IPS-18a (cell line): Measurements from ENCODE around the gene CAMKMT.

Experiments used
- H3K27ac ChIP-seq: one replicate; pipeline ENCODE4 v1.5.1; 2013; ENCODE audit warnings: low read length
- H3K27me3 ChIP-seq: one replicate; pipeline ENCODE4 v1.6.1; 2013; ENCODE audit warnings: mild to moderate bottlenecking, low read length; ENCODE audit not compliant: control insufficient read depth, insufficient read depth
- H3K36me3 ChIP-seq: one replicate; pipeline ENCODE4 v1.6.1; 2013; ENCODE audit warnings: low read depth, low read length; ENCODE audit not compliant: control insufficient read depth
- H3K4me1 ChIP-seq: one replicate; pipeline ENCODE4 v1.6.1; 2013; ENCODE audit warnings: low read depth, low read length; ENCODE audit not compliant: control insufficient read depth
- H3K4me3 ChIP-seq: one replicate; pipeline ENCODE4 v1.5.1; 2013; ENCODE audit warnings: low read length
- H3K9ac ChIP-seq: one replicate; pipeline ENCODE4 v1.6.1; 2013; ENCODE audit warnings: mild to moderate bottlenecking, low read length, moderate library complexity
- H3K9me3 ChIP-seq: one replicate; pipeline ENCODE4 v1.6.1; 2013; ENCODE audit warnings: low read depth, low read length; ENCODE audit not compliant: control insufficient read depth

The CAMKMT gene

GRCh38 chr2:44668336-44668735 lies 306.6 kb downstream of the CAMKMT start:
- no peak overlapping the region for H3K4me3 ChIP-seq
- H3K27ac ChIP-seq: no peak overlapping the region
- H3K9me3 ChIP-seq: no peaks in the 10 kb centered on the region
- no peaks in the 10 kb centered on the region for H3K36me3 ChIP-seq
- H3K4me1 ChIP-seq: peaks cover 8% of the 10 kb centered on the region
- no peaks in the 10 kb centered on the region for H3K27me3 ChIP-seq
- no peak overlapping the region for H3K9ac ChIP-seq

- no peaks in the 10 kb centered on the region for H3K36me3 ChIP-seq
- no peak overlapping the region for H3K9ac ChIP-seq
- no peak overlapping the region for H3K27ac ChIP-seq
- peaks cover 24% of the 10 kb centered on the region for H3K4me1 ChIP-seq
- no peak overlapping the region for H3K4me3 ChIP-seq
- no peaks in the 10 kb centered on the region for H3K9me3 ChIP-seq
- no peaks in the 10 kb centered on the region for H3K27me3 ChIP-seq
Measured at GRCh38 chr2:44671276-44671675, 309.5 kb downstream of the CAMKMT start.

- H3K9me3 ChIP-seq: no peaks in the 10 kb centered on the region
- H3K4me3 ChIP-seq: no peak overlapping the region
- H3K27ac ChIP-seq: no peak overlapping the region
- H3K36me3 ChIP-seq: no peaks in the 10 kb centered on the region
- H3K4me1 ChIP-seq: peaks cover 24% of the 10 kb centered on the region
- H3K27me3 ChIP-seq: no peaks in the 10 kb centered on the region
- no peak overlapping the region for H3K9ac ChIP-seq
Measured at GRCh38 chr2:44671916-44672315, 310.2 kb downstream of the CAMKMT start.

GRCh38 chr2:44672431-44672830 lies 310.7 kb downstream of the CAMKMT start:
- peaks cover 24% of the 10 kb centered on the region for H3K4me1 ChIP-seq
- H3K9me3 ChIP-seq: no peaks in the 10 kb centered on the region
- H3K36me3 ChIP-seq: no peaks in the 10 kb centered on the region
- H3K27ac ChIP-seq: no peak overlapping the region
- no peak overlapping the region for H3K9ac ChIP-seq
- no peak overlapping the region for H3K4me3 ChIP-seq
- H3K27me3 ChIP-seq: no peaks in the 10 kb centered on the region

- Histone ChIP-seq H3K27me3 (no peaks in the 10 kb centered on the region), H3K9ac (no peak overlapping the region)
Measured at GRCh38 chr2:44674473-44675284, 312.9 kb downstream of the CAMKMT start.

GRCh38 chr2:44676379-44676778 lies 314.6 kb downstream of the CAMKMT start:
- no peak overlapping the region for H3K9ac ChIP-seq
- H3K27me3 ChIP-seq: no peaks in the 10 kb centered on the region
- no peaks in the 10 kb centered on the region for H3K36me3 ChIP-seq
- no peak overlapping the region for H3K4me3 ChIP-seq
- peaks cover 41% of the 10 kb centered on the region for H3K4me1 ChIP-seq
- H3K27ac ChIP-seq: no peak overlapping the region
- H3K9me3 ChIP-seq: no peaks in the 10 kb centered on the region

More at GRCh38 chr2:44674473-44675284, 312.9 kb downstream of the CAMKMT start:
- H3K27ac ChIP-seq: no peak overlapping the region
- no peaks in the 10 kb centered on the region for H3K9me3 ChIP-seq
- no peak overlapping the region for H3K4me3 ChIP-seq
- H3K36me3 ChIP-seq: no peaks in the 10 kb centered on the region
- peaks cover 24% of the 10 kb centered on the region for H3K4me1 ChIP-seq

- H3K4me1 ChIP-seq: peaks cover 35% of the 10 kb centered on the region
- H3K27me3 ChIP-seq: no peaks in the 10 kb centered on the region
- no peaks in the 10 kb centered on the region for H3K9me3 ChIP-seq
- no peak overlapping the region for H3K9ac ChIP-seq
- H3K36me3 ChIP-seq: no peaks in the 10 kb centered on the region
- H3K4me3 ChIP-seq: no peak overlapping the region
- H3K27ac ChIP-seq: no peak overlapping the region
Measured at GRCh38 chr2:44679584-44679983, 317.8 kb downstream of the CAMKMT start.

- Histone ChIP-seq H3K4me1 (peaks cover 31% of the 10 kb centered on the region), H3K9me3 (no peaks in the 10 kb centered on the region), H3K4me3 (no peak overlapping the region), H3K9ac (no peak overlapping the region), H3K27ac (no peak overlapping the region), H3K36me3 (no peaks in the 10 kb centered on the region), H3K27me3 (no peaks in the 10 kb centered on the region)
Measured at GRCh38 chr2:44679990-44680389, 318.2 kb downstream of the CAMKMT start.

GRCh38 chr2:44680424-44680971 lies 318.8 kb downstream of the CAMKMT start:
- H3K27ac ChIP-seq: no peak overlapping the region
- no peak overlapping the region for H3K9ac ChIP-seq
- H3K4me3 ChIP-seq: no peak overlapping the region
- H3K27me3 ChIP-seq: no peaks in the 10 kb centered on the region
- H3K4me1 ChIP-seq: peaks cover 27% of the 10 kb centered on the region
- no peaks in the 10 kb centered on the region for H3K9me3 ChIP-seq
- no peaks in the 10 kb centered on the region for H3K36me3 ChIP-seq

- no peak overlapping the region for H3K9ac ChIP-seq
- peaks cover 24% of the 10 kb centered on the region for H3K4me1 ChIP-seq
- no peak overlapping the region for H3K27ac ChIP-seq
- no peaks in the 10 kb centered on the region for H3K27me3 ChIP-seq
- no peaks in the 10 kb centered on the region for H3K9me3 ChIP-seq
- H3K4me3 ChIP-seq: no peak overlapping the region
- no peaks in the 10 kb centered on the region for H3K36me3 ChIP-seq
Measured at GRCh38 chr2:44680983-44681531, 319.3 kb downstream of the CAMKMT start.

GRCh38 chr2:44682459-44682858 lies 320.7 kb downstream of the CAMKMT start:
- Histone ChIP-seq H3K27ac (no peak overlapping the region), H3K9ac (no peak overlapping the region), H3K9me3 (no peaks in the 10 kb centered on the region), H3K4me1 (peaks cover 24% of the 10 kb centered on the region), H3K27me3 (no peaks in the 10 kb centered on the region), H3K36me3 (no peaks in the 10 kb centered on the region), H3K4me3 (no peak overlapping the region)

- H3K9ac ChIP-seq: no peak overlapping the region
- peaks cover 29% of the 10 kb centered on the region for H3K4me1 ChIP-seq
- no peaks in the 10 kb centered on the region for H3K27me3 ChIP-seq
- no peaks in the 10 kb centered on the region for H3K9me3 ChIP-seq
- H3K36me3 ChIP-seq: no peaks in the 10 kb centered on the region
- H3K27ac ChIP-seq: no peak overlapping the region
- no peak overlapping the region for H3K4me3 ChIP-seq
Measured at GRCh38 chr2:44684559-44684958, 322.8 kb downstream of the CAMKMT start.
